Activated naive CD8-positive, alpha-beta T cell treated with anti-CD3 and anti-CD28 coated beads, Interleukin-2, amount 50 U/mL, for 24 hours (primary cell): ENCODE measurements around the gene IPO7.
"Not testable (repeated sequence)": the region's sequence is repeated elsewhere in the genome, so short reads cannot be mapped to it uniquely, and the experiment has no call there.

Experiments used
- ATAC-seq: fragments of 150-1000 bp; cut with Tn5 transposase; one replicate; pipeline ENCODE4 v1.10.0; 2021
- DNase-seq: peaks from one replicate; pipeline ENCODE4 v3.0.0; 2021
- H3K27ac Mint-ChIP-seq: one replicate; pipeline ENCODE4 v1.8.0; 2021; ENCODE audit warnings: mild to moderate bottlenecking, mixed read lengths
- H3K27me3 Mint-ChIP-seq: one replicate; pipeline ENCODE4 v1.8.0; 2021; ENCODE audit warnings: mixed read lengths
- H3K36me3 Mint-ChIP-seq: one replicate; pipeline ENCODE4 v1.8.0; 2021; ENCODE audit warnings: low read depth, mixed read lengths
- H3K4me1 Mint-ChIP-seq: one replicate; pipeline ENCODE4 v1.8.0; 2021; ENCODE audit warnings: mixed read lengths
- H3K4me3 Mint-ChIP-seq: one replicate; pipeline ENCODE4 v1.8.0; 2021; ENCODE audit warnings: mild to moderate bottlenecking, moderate library complexity, mixed read lengths
- H3K9me3 Mint-ChIP-seq: one replicate; pipeline ENCODE4 v1.8.0; 2021; ENCODE audit warnings: mixed read lengths

IPO7 gene

DNA sequence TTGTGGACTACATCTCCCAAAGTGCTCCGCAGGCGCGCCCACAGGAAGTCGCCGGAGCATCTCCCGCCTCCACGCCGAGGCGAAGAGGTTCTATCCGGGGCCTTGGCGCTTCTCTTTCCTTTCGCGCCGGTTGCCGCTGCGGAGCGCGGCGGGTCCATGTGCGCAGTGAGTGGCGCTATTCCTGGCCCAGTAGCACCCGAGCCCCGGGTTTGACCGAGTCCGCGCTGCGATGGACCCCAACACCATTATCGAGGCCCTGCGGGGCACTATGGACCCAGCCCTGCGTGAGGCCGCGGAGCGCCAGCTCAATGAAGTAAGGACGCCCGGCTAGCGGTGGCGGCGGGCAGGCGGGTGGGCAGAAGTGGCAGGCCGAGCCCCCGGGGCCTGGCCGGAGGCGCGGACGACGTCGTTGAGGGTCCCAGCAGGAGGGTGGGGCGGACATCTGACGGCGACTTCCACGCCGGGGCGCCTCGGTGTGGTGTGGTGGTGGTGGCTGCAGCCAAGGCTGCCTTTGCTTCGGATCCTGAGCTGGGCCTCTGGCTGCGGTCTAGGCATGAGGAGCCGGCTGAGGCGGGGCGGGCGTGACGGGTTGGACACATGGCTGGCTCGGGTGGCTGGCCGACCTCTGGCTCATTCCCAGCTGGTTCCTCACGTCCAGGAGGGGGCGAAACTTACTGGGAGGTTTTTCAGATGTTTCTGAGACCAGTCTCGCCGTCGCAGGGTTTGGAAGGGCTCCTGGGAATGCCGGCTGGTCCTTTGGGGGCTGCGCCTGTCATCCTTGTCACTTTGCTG, at the start of gene IPO7:
IPO7 (plus strand) TSS at position 118 of the 792 bp plus-strand sequence; CDS start at position 230, 112 bp downstream.
- no peaks in the 10 kb centered on the region for H3K27me3 Mint-ChIP-seq
- peak within 1 kb of the TSS; percentile 91 for H3K27ac Mint-ChIP-seq
- peak within 1 kb of the TSS; percentile 95 for H3K4me3 Mint-ChIP-seq
- ATAC-seq (peak; percentile 97), DNase-seq (peak; percentile 87)
- peaks cover 38% of the 10 kb centered on the region for H3K36me3 Mint-ChIP-seq
- peaks cover 35% of the 10 kb centered on the region for H3K4me1 Mint-ChIP-seq
- H3K9me3 Mint-ChIP-seq: no peaks in the 10 kb centered on the region

- peaks cover 9% of the 10 kb centered on the region for H3K4me1 Mint-ChIP-seq
- H3K27ac Mint-ChIP-seq: no peak overlapping the region
- ATAC-seq: no peak
- no peaks in the 10 kb centered on the region for H3K27me3 Mint-ChIP-seq
- no peak overlapping the region for H3K4me3 Mint-ChIP-seq
- no peaks in the 10 kb centered on the region for H3K9me3 Mint-ChIP-seq
- no peak for DNase-seq
- no peaks in the 10 kb centered on the region for H3K36me3 Mint-ChIP-seq
Measured at GRCh38 chr11:9341638-9342178, 42.7 kb upstream of the IPO7 start.

DNA sequence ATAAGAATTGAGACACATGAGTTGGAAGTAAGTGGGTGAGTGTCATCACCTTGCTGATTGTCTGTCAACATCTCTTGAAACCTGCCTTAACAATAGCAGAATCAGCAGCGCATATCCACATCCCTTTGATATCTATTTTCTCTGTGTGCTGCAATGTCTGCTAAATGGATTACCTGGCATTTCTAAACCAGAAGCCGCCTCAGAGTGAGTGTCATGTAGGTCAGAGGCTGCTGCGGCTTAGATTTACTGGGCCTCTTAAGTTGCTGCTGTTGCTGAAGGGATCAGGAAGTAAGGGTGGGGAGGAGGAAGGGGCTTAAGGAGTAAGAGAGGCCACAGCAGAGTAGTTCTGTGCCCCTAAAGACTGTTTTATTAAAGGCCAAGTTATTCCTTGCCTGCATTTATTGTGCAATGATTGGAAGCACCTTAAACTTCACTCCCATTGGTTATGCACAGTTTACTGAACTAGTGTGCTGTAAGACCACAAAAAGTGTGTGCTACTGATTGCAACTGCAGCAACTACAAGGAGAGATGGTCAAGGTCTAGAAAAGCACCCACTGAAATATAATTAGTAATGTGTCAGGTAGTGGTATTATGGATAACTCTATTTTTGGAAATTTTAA, 40.3 kb upstream of the IPO7 start:
- Mint-ChIP-seq H3K36me3 (no peaks in the 10 kb centered on the region), H3K4me3 (no peak overlapping the region), H3K27me3 (peaks cover 2% of the 10 kb centered on the region), H3K9me3 (no peaks in the 10 kb centered on the region), H3K4me1 (peaks cover 17% of the 10 kb centered on the region), H3K27ac (no peak overlapping the region)
- DNase-seq: no peak
- ATAC-seq: no peak

- H3K9me3 Mint-ChIP-seq: no peaks in the 10 kb centered on the region
- peaks cover 4% of the 10 kb centered on the region for H3K27me3 Mint-ChIP-seq
- no peak overlapping the region for H3K27ac Mint-ChIP-seq
- peaks cover 17% of the 10 kb centered on the region for H3K4me1 Mint-ChIP-seq
- DNase-seq: no peak
- ATAC-seq: peak; percentile 59
- no peak overlapping the region for H3K4me3 Mint-ChIP-seq
- no peaks in the 10 kb centered on the region for H3K36me3 Mint-ChIP-seq
Measured at GRCh38 chr11:9347100-9347499, 37.4 kb upstream of the IPO7 start.

DNA sequence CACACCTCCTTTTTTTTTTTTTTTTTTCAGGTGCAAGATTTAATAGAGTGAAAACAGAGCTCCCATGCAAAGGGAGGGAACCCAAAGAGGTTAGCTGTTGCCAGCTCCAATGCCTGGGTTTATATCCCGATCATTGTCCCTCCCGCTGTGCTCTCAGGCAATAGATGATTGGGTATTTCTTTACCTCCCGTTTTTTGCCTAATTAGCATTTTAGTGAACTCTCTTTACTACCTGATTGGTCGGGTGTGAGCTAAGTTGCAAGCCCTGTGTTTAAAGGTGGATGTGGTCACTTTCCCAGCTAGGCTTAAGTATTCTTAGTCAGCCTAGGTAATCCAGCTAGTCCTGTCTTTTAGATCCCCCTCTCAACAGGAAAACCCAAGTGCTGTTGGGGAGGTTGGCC, 36.7 kb upstream of the IPO7 start:
- peaks cover 17% of the 10 kb centered on the region for H3K4me1 Mint-ChIP-seq
- DNase-seq, H3K4me3 Mint-ChIP-seq, H3K36me3 Mint-ChIP-seq, H3K9me3 Mint-ChIP-seq, ATAC-seq, H3K27me3 Mint-ChIP-seq, H3K27ac Mint-ChIP-seq: not testable (repeated sequence)

DNA sequence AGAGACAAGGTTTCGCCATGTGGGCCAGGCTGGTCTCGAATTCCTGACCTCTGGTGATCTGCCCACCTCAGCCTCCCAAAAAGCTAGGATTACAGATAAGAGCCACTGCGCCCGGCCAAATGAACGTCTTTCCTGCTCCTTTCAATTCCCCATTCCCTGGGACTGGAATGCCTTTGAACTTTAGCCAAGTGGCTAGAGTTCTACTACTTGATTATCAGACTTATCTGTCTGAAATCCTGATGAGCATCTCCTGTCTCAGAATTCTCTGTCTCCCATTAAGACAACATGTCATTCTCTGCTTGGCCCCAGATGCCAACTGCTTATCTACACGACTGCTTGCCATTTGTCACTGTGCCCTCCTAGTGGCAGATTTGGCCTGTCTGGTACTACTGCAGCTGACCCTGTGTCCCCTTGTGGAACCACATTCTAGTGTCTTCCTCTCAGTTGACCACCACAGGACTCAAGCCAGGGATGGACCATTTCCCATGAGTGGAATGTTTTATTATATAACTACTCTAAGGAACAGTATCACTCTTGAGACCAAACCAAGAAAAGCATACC, 33.1 kb upstream of the IPO7 start:
- H3K4me3 Mint-ChIP-seq: no peak overlapping the region
- ATAC-seq: no peak
- peaks cover 8% of the 10 kb centered on the region for H3K4me1 Mint-ChIP-seq
- no peak for DNase-seq
- H3K9me3 Mint-ChIP-seq: no peaks in the 10 kb centered on the region
- peaks cover 4% of the 10 kb centered on the region for H3K27me3 Mint-ChIP-seq
- no peaks in the 10 kb centered on the region for H3K36me3 Mint-ChIP-seq
- no peak overlapping the region for H3K27ac Mint-ChIP-seq

DNA sequence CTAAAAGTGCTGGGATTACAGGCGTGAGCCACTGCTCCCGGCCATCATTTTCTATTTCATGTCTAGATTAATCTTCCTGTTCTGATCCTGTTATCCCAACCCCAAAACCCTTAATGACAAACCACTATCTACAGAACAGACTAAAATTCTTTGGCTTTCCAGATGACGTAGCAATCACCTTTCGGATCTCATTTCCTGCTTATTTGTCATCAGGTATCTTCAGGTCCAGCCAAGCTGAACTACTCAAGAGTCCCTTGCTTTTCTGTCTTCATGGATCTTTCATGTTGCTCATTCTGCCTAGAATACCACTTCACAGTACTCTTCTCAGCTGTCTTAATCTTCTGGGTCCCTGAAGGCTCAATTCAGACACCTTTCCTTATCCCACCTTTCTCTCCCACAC, 27.4 kb upstream of the IPO7 start:
- Mint-ChIP-seq H3K9me3 (no peaks in the 10 kb centered on the region), H3K27me3 (no peaks in the 10 kb centered on the region), H3K4me3 (no peak overlapping the region), H3K36me3 (no peaks in the 10 kb centered on the region), H3K27ac (no peak overlapping the region), H3K4me1 (peaks cover 7% of the 10 kb centered on the region)
- ATAC-seq (no peak), DNase-seq (no peak)

DNA sequence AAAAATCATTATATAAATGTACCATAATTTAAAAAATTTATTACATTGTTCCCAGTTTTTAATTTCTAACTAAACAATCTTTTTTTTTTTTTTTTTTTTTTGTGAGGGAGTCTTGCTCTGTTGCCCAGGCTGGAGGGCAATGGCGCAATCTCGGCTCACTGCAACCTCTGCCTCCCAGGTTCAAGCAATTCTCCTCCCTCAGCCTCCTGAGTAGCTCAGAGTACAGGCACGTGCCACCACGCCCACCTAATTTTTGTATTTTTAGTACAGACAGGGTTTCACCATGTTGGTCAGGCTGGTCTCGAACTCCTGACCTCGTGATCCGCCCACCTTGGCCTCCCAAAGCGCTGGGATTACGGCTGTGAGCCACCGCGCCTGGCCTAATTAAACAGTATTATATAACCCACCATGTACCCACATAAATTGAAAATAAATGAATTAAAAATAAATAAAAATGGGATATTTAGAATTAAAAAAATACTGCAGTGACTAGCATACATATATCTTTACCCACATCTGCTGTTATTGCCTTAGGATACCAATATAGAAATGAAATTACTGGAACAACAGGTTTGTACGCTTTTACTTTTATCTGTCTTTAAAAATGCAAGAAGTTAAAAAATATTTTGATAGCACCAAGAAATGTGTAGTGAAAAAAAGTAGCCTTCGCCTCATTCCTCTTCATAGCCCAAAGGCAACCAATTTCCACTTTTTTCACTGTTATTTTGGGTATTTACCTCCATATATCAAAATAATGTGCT, 23.4 kb upstream of the IPO7 start:
- H3K27me3 Mint-ChIP-seq, DNase-seq, H3K9me3 Mint-ChIP-seq, ATAC-seq, H3K36me3 Mint-ChIP-seq, H3K4me3 Mint-ChIP-seq: not testable (repeated sequence)
- Mint-ChIP-seq H3K27ac (peak overlapping the region; percentile 26), H3K4me1 (peaks cover 36% of the 10 kb centered on the region)

DNA sequence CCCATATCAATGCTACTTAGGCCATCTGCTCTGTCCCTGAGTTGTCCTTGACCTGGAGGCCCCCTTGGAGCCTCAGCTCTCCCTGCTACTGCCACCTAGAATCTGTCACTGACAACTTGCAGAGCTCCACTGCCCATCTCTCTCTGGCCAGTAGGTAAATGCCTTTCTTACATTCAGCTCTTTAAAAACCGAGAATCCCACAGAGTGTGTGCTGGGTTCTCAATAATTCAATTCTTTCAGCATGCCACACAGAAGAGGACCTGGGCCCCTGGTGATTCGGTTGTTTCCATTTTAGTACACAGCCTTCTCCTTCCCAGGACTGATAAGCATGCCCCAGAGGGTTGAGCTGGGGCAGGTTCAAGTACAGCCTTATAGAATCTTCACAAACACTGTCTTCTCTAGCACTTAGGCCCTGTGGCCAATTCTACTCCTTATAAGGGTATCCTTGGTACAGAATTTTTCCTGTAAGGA, 22.0 kb upstream of the IPO7 start:
- no peaks in the 10 kb centered on the region for H3K9me3 Mint-ChIP-seq
- H3K4me3 Mint-ChIP-seq: no peak overlapping the region
- H3K4me1 Mint-ChIP-seq: peaks cover 36% of the 10 kb centered on the region

DNA sequence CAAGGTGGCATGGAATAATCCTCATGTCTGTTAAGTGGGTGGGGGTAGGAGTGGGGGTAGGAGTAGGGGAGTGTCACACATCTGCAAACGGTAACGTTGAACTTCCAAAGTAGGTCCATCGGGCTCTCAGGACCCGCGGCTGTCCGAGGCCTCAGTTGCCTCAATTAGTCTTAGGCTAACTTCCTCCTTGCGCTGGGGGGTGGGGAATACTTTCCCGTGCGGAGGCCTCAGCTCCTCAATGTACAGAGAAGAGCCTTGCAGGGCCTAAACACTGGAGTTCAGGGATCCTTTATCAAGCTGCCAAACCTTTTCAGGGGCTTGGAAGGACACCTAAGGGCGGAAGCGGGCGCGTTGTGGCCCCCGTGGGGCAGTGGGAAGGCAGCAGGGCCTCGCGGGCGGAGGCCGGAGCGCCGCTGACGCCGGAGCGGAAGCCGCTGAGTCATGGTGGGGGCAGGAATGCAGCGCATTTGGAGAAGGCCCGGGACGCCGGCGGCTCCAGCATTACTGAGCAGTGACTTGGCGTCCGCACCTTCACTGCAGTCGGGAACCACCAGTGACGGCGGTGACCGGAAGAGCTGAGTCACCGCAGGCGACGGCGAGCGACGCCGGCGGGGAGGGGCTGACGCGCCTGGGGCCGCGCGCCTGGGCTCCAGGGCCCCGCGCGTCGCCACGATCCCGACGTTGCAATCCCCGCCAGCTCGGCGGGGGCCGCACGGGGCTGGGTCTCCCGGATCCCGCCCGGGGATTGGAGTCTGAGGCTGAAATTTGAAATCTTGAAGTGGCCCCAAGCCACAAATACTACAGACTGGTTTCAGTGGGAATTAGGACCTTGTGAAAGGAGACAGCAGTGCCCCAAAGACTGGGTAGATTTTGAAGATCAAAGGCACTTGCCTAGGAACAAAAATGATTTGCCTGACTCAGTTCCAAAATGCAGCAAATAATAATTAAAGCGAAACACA, 20.2 kb upstream of the IPO7 start:
- Mint-ChIP-seq H3K9me3 (no peaks in the 10 kb centered on the region), H3K27ac (peak overlapping the region; percentile 86), H3K4me3 (peak overlapping the region; percentile 73), H3K27me3 (no peaks in the 10 kb centered on the region), H3K4me1 (peaks cover 36% of the 10 kb centered on the region), H3K36me3 (no peaks in the 10 kb centered on the region)
- peak; percentile 88 for DNase-seq
- ATAC-seq: peak; percentile 96

More for the DNA sequence above, 22.0 kb upstream of the IPO7 start:
- peak overlapping the region; percentile 82 for H3K27ac Mint-ChIP-seq
- no peaks in the 10 kb centered on the region for H3K36me3 Mint-ChIP-seq
- ATAC-seq (no peak), DNase-seq (no peak)
- H3K27me3 Mint-ChIP-seq: no peaks in the 10 kb centered on the region

DNA sequence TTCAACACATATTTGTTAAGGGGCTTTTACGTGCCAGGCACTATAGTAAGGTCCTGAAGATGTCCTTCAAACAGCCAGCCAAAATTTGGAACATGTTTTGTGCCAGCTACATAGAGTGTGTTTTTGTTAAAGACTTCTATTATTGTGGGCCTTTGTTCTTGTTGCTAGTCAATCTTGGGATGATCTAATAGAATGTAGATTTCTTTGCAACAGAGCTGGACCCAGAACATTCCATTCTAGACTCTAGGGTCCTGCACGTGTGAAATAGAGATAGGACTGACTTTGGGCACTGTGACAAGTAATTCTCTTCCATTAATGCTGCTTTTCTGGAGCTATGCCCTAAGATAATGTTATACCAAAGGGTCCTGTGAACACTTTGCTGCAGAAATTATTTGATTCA, 16.9 kb upstream of the IPO7 start:
- Mint-ChIP-seq H3K27me3 (peaks cover 3% of the 10 kb centered on the region), H3K36me3 (no peaks in the 10 kb centered on the region), H3K27ac (no peak overlapping the region), H3K9me3 (no peaks in the 10 kb centered on the region), H3K4me1 (peaks cover 24% of the 10 kb centered on the region), H3K4me3 (no peak overlapping the region)
- DNase-seq (no peak), ATAC-seq (no peak)

DNA sequence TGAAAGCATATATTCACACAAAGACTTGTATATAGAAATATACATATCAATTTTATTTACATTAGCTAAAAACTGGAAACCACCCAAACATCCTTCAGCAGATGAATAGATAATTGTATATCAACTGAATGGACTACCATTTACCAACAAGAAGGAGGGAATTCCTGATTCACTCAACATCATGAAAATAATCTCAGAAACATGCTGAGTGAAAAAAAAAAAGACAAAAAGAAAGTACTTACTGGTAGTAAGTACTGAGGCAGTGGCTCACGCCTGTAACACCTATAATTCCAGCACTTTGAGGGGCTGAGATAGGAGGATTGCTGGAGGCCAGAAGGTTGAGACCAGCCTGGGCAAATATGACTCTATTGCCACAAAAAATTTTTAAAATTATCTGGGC, 7.4 kb upstream of the IPO7 start:
- no peak overlapping the region for H3K4me3 Mint-ChIP-seq
- H3K27ac Mint-ChIP-seq: no peak overlapping the region
- ATAC-seq (no peak), DNase-seq (no peak)
- peaks cover 11% of the 10 kb centered on the region for H3K4me1 Mint-ChIP-seq
- H3K27me3 Mint-ChIP-seq: peaks cover 6% of the 10 kb centered on the region
- no peaks in the 10 kb centered on the region for H3K9me3 Mint-ChIP-seq
- no peaks in the 10 kb centered on the region for H3K36me3 Mint-ChIP-seq

- no peak for ATAC-seq
- Mint-ChIP-seq H3K27me3 (peaks cover 2% of the 10 kb centered on the region), H3K4me1 (peaks cover 14% of the 10 kb centered on the region), H3K27ac (no peak overlapping the region), H3K9me3 (no peaks in the 10 kb centered on the region), H3K36me3 (no peaks in the 10 kb centered on the region), H3K4me3 (no peak overlapping the region)
- no peak for DNase-seq
Measured at GRCh38 chr11:9379041-9379440, 5.4 kb upstream of the IPO7 start.
